HEK293T (cell line): ENCODE measurements around the gene AJM1.

Experiments
- ARNT ChIP-seq: fragments of 450-650 bp; IDR thresholded peaks from 2 replicates; pipeline ENCODE4 v1.6.1; 2017; ENCODE audit warnings: mild to moderate bottlenecking
- BHLHE40 ChIP-seq: fragments of 450-650 bp; IDR thresholded peaks from 2 replicates; pipeline ENCODE4 v1.6.1; 2016; ENCODE audit warnings: mild to moderate bottlenecking, moderate library complexity, borderline replicate concordance
- ELF4 ChIP-seq: fragments of 450-650 bp; IDR thresholded peaks from 2 replicates; pipeline ENCODE4 v1.6.1; 2017; ENCODE audit warnings: antibody characterized with exemption
- FOXM1 ChIP-seq: fragments of 450-650 bp; IDR thresholded peaks from 2 replicates; pipeline ENCODE4 v1.6.1; 2017; ENCODE audit warnings: mild to moderate bottlenecking, borderline replicate concordance
- SP1 ChIP-seq: fragments of 450-650 bp; IDR thresholded peaks from 2 replicates; pipeline ENCODE4 v1.6.1; 2017
- TARDBP ChIP-seq: fragments of 450-650 bp; IDR thresholded peaks from 2 replicates; pipeline ENCODE4 v1.6.1; 2016
- TF ChIP-seq, protein P1 (sequence below): fragments of 450-650 bp; IDR thresholded peaks from 2 replicates; pipeline ENCODE4 v1.6.1; 2016

DNA sequence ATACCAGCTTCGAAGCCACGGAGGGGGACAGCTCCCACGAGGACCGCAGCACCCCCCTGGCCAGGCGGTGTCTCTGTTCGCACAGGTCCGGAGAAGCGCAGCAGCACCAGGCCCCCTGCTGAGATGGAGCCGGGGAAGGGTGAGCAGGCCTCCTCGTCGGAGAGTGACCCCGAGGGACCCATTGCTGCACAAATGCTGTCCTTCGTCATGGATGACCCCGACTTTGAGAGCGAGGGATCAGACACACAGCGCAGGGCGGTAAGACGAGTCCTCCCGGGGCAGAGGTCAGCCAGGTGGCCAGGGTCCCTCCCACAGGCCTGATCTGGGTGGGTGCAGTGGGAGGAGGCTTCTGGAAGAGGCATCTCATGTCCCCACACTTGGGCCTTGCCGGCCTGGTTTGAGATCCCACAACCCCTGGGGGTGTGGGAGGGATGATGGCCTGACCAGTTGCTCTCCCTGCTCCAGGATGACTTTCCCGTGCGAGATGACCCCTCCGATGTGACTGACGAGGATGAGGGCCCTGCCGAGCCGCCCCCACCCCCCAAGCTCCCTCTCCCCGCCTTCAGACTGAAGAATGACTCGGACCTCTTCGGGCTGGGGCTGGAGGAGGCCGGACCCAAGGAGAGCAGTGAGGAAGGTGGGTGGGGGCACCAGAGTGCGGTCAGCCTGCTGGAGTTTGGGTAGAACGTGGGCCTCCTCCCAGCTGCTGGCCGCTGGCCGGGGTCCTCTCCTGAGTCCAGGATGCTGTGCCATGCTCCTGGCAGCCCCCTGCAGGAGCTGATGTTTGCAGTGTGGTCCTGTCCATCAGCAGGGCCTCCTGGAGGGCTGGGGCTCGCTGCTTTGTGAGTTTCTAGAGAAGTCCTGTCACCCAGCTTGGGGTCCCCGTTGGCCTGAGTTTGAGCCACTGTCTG, 2.8 kb upstream of the AJM1 start:
- TF ChIP-seq SP1 = no peak
- no peak for TF ChIP-seq ARNT
- no peak for TF ChIP-seq BHLHE40
- no peak for TF ChIP-seq ELF4
- TF ChIP-seq, protein P1, sequence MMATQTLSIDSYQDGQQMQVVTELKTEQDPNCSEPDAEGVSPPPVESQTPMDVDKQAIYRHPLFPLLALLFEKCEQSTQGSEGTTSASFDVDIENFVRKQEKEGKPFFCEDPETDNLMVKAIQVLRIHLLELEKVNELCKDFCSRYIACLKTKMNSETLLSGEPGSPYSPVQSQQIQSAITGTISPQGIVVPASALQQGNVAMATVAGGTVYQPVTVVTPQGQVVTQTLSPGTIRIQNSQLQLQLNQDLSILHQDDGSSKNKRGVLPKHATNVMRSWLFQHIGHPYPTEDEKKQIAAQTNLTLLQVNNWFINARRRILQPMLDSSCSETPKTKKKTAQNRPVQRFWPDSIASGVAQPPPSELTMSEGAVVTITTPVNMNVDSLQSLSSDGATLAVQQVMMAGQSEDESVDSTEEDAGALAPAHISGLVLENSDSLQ = no peak
- TF ChIP-seq TARDBP = no peak
- TF ChIP-seq FOXM1 = no peak
